ENCODE data around the gene TEKT3.

TEKT3 gene

DNA sequence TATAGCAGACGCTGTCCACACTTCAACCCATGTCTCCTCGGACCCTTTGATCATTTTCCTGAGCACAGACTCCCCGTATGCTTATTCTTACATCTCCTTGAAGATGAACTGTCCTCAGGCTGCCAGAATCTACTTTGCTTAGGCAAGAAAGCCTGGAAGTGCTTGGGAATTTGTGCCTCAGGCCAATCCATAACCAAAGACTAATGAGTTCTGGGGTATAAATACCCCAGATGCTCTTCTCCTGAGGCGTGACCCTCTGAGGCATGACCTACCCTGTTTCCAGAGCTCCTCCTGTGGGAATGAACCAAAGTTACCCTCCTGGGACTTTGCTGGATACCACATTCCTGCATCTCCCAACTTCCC, 10.1 kb upstream of the TEKT3 start:
- DNase-seq (ENCODE audit: low read depth, low spot score): no peak
- H3K27ac ChIP-seq: no peak overlapping the region

DNA sequence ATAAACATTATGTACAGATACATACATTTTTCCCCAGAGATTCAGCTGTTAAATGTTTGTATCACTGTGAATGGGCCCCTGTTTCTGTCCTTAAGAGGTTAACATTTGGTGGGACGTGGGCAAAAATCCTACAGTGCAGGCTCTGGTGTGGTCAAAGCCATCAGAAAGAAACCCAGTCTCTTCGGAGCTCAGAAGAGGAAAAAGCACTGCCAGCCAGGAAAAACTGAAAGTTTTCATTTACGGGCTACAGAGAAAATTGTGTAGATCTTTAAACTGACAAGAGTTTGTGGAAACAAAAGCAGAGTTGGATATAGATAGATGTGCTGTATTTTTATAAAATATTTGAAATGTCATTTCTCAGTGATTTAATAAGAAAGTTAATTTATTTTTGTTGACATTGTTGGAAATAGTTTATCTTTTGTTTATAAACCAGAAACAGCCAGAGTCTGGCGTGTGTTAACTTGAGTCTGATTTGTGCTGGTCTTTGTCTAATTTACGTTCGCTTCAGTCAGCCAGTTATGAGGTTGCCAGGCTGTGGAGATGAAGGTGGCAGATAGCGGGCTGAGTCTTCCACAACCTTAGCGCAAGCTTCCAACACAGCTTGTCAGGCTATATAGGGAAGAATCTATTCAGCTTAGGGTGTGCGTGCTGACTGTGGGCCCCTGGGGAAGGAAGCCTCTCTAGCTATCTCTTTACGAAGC, 9.5 kb upstream of the TEKT3 start:
- DNase-seq (ENCODE audit: low read depth, low spot score): no peak
- H3K27ac ChIP-seq: no peak overlapping the region

DNA sequence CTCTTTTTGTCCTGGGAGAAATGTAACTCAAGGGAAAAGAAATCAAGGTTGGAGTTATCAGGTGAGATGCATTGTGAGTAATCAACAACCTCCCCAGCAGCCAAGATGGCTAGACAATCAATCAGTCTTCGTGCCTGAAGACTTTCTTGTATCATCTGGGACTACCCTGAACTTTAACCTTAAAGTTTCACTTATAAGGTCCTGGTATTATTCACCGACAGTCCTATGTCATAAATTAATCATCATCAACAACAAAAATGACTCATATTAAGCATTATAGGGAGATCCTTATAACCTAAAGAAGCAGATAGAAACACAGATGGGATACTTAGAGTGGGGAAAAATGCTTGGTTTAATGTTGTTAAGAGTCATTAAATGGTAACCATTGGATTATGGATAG, 7.7 kb upstream of the TEKT3 start:
- DNase-seq (ENCODE audit: low read depth, low spot score): no peak
- no peak overlapping the region for H3K27ac ChIP-seq

DNA sequence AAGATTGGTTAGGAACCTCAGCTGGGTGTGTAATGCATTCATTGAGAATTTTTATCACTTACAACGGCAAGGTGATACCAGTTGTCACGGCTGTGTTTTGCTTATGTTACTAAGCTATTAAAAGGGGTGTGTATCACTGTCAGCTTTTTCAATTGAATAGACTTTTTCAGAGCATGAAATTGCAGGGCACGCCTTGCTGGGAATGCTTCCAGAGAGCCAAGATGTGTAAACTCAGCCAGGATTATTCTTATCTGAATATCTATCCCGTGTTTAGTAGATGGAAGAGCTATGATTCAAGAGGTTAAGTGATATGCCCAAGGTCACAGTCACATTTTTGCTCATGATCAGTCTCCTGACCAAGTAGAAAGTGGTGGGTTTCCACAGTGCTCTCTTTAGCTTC, 6.6 kb upstream of the TEKT3 start:
- DNase-seq (ENCODE audit: low read depth, low spot score): no peak
- H3K27ac ChIP-seq: no peak overlapping the region

DNA sequence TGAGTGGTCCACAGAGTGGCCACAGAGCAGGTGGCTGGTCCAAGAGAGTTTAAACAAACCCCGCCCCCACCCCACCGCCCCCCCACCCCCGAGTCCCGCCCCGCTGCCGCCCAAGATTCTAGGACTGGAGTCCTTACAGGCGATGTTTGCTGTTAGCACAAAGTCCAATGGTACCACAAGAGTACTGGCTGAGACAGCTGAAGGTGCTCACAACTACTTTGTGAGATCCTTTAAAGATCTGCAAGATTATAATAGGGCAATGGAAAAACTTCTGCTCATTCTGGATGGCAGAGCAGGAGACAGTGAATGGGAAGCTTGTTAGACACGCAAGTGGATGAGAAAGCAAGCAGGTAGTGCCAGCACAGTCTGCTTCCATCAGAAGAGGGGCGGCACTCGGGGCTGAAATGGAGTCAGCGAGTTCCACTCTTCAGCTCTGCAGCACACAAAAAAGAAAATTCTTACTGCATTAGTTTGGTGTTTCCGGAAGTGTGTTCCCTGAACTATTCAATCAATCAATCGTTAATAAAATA, 4.7 kb upstream of the TEKT3 start:
- no peak for DNase-seq (ENCODE audit: low read depth, low spot score)
- H3K27ac ChIP-seq: no peak overlapping the region

DNA sequence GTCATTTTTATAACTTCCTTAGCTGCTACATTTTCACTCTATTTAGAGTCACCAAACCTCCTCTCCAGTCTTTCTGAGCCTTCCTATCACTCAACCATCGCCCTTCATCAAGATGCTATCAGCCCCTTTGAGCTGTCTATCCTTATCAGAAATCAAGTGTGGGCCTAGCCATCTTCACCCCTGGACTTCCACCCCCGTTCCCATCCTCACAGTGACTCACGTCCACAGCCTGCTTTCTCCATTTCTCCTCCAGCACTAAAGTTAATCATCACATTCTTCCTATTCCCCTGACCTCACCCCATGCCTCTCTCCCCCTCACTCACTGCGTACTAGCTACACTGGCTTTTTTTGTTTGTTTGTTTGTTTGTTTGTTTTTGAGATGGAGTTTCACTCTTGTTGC, 2.4 kb upstream of the TEKT3 start:
- DNase-seq (ENCODE audit: low read depth, low spot score): no peak
- H3K27ac ChIP-seq: no peak overlapping the region

DNA sequence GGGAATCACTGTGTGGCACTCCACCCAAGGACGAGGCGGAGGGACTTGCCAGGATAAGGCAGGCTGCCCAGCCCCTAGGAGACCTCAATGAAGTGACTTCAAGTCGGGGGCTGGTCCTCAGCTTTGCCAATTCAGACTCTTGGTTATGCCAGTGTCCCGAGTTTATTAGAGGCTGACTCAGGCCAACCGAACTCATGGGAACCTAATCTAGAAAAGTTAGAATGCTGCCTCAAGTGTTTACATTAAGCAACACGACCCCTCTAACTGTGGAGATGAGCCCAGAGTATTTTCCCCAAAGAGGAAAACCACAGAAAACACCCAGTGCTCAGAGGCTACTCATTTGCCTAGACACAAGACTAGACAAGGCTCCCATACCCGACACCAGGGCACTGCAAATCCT, 1.1 kb upstream of the TEKT3 start:
- no peak overlapping the region for H3K27ac ChIP-seq
- DNase-seq (ENCODE audit: low read depth, low spot score): no peak

DNA sequence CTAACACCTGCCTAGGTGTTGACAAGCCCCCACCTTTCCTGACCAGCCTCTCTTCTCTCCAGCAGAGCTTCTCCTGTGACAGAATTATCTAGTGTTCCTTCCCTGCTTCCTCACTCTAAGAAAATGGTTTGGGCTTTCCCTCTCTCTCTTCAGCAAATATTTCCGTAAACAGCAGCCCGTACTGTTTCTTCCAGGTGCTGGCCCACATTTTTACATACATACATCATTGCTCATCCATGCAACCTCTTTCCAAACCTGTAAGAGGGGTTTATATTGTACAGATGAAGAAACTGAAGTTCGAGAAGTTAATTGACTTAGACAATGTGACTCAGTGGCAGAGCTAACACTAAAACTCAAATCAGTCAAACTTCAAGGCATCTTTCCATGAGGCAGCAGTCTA, 569 bp upstream of the TEKT3 start:
- DNase-seq (ENCODE audit: low read depth, low spot score): no peak
- H3K27ac ChIP-seq: no peak overlapping the region

DNA sequence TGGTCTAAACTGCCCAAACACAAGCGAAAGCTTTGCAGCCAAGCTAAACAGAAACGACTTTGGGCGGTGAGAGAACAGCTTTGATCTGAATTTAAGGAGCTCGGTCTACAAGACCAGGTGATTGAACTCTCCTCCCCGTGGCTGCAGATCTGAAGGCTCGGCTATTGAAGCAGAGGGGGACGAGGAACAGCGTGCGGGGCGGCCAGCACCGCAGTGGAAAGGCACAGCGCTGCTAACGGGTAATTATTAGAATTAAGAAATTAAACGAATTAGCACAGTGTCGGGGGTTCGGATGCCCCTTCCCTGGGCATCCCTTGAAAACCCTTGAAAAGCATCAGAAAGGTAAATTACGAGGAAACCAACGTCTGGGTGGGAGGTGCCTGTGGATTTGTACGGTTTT, 431 bp downstream of the TEKT3 start:
- DNase-seq (ENCODE audit: low read depth, low spot score): no peak

DNA sequence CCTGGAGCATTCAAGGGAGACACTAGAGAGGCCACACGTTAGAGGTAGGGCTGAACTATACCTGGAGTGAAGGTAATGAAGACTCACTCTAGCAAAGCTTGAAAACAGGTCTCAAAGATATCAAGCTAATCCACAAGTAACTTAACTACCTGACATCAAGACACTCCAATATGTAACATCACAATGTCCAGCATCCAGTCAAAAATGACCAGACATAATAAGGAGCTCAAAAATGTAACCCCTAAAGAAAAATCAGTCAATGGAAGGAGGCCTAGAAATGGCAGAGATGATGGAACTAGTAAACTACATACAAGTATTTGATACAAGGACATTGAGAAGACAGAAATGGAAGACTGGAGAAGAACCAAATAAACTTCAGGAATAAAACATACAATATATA, 6.0 kb downstream of the TEKT3 start:
- no peak overlapping the region for H3K27ac ChIP-seq
- DNase-seq (ENCODE audit: low read depth, low spot score): no peak

More for the DNA sequence above, 431 bp downstream of the TEKT3 start:
- no peak overlapping the region for H3K27ac ChIP-seq

DNA sequence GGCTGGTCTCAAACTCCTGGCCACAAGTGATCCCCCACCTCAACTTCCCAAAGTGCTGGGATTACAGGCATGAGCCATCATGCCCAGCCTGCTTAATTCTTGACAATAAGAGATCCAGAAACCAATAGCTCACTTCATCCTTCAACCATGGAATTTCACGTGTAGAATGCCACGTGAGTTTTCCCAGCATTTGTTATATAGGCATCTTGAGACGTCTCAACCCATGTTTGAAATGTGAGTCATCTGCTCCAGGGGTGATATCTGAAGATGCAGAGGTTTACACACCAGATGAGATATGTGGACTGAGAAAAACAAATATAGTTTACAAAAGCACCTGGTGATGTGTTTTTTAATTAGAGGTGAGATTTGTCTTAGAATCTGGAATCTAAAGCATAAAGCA, 7.1 kb downstream of the TEKT3 start:
- no peak overlapping the region for H3K27ac ChIP-seq
- DNase-seq (ENCODE audit: low read depth, low spot score): no peak

DNA sequence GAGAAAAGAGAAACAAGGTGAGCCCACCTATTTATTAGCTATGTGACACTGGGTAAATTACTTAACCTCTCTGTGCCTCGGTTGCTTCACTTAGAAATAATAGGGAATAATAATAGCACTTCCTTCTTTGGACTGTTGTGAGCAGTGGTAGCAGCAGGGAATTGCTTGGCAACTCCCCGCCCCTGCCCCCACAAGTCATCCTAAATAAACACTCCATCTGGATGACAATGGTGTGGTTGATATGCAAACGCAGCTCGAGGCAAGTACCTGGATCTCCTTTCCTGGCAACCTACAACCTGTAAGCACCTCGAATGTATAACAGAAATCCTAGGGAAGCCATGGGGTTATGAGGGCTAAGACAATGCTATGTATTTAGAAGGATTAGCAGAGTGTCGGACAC, 9.1 kb downstream of the TEKT3 start:
- DNase-seq (ENCODE audit: low read depth, low spot score): no peak
- H3K27ac ChIP-seq: no peak overlapping the region

DNA sequence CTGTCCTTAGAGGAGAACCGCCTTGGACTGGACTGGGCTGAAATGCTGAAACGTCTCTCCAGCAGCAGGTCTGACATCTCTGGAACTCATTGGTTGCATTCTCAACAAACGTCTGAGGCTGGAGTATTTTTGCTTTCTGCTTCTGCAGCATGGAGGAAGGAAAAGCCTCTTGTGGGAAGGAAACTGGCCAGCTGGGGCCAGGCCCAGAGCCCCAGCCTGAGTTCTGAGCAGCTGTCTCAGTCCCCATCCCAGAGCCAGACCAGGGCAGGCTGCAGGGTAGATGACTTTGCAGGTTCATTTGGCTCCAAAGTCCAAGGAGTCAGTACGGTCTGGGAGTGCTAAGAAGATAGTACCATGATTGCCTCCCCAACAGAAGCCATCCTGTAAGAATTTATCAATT, 18.3 kb downstream of the TEKT3 start:
- DNase-seq (ENCODE audit: low read depth, low spot score): no peak

DNA sequence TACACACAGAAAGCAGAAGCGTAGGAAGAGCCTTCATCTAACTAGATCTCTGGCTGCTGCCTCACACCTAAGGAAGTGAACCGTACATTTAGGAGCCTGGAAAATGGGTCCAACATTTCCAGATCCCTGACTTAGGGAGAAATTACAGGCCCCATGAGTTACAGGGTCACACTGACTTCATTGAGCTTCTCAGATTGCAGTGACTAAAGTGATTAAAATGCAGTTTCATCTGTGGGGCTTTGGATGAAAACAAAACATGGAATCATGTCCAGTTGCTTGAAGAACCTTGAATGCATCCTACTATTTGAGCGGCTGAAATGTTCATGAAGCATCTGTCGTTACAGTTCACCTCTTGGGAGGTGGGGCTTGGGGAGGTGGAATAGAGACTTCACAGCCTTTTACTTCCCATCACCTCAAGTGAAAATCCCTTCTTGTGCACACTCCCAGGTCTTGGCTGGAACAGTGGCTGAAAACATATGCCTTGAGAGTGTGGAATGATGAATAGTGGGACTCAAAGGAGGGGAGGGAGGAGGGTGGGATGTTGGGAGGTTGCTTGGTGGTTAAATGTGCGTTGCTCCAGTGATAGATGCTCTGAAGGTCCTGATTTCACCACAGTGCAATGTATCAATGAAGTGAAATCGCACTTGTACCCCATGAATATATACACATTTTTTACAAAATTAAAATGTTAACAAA, 19.7 kb downstream of the TEKT3 start:
- DNase-seq (ENCODE audit: low read depth, low spot score): no peak
- no peak overlapping the region for H3K27ac ChIP-seq

More for the DNA sequence above, 18.3 kb downstream of the TEKT3 start:
- no peak overlapping the region for H3K27ac ChIP-seq

DNA sequence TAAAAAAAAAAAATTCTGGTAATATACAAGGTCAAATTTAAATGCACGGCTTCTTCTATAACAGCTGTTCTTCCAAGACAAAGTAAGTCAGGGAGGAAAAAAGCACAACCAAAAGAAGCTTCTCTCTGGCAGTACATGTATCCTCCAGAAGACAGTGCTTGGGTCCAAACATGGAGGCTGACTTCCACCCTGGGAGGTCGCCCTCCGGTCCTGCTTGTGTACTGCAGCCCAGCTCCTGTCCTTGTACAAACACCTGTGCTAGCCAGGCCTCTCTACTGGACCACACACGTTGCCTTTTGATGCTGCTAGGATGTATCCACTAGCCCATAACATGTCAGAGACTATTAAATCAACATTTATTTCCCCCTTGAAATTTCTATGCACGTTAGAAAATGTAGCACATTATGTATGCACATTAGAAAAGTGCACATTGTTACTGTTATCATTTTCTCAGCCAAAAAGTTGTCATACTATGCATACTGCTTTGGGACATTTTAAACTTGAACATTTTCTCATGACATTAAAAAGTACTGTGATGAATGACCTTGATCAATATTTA, 21.9 kb downstream of the TEKT3 start:
- no peak overlapping the region for H3K27ac ChIP-seq
- no peak for DNase-seq (ENCODE audit: low read depth, low spot score)

DNA sequence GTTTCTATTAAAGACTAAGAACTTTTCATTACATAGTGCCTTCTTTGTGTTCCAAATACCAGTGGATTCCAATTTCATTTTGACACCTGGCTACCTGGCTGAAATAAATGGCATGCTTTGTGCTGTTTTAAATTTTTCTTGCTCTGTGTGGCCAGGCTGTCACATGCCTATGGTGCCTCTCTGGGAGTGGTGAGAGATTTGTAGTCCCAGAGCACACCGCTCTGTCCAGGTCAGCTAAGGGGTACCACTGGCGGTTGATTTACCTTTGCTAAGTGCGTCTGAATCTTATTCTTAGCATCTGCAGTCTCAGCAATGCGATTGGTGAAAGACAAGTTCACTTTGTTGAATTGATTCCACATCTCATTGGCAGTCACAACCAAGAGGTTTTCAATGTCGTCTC, 29.4 kb downstream of the TEKT3 start:
- H3K27ac ChIP-seq: no peak overlapping the region
- DNase-seq (ENCODE audit: low read depth, low spot score): no peak

DNA sequence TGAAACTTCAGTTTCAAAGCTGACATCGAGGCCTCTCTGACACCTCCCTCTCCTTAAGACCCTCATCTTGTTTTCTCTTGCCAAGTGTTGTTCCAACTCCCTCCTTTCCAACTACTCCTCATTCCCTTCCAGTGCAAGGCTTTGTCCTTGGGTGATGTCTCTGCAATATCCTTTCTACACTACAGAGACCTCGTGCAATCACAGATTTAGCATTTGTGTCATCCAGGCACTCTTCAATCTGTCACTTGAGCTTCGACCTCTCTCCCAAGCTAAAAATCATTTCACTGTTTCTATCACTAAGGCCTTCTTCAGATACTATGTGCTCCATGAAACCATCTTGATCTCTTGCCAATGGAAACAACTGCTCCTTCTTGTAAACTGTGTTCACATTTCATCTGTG, 31.6 kb downstream of the TEKT3 start:
- no peak overlapping the region for H3K27ac ChIP-seq
- no peak for DNase-seq (ENCODE audit: low read depth, low spot score)

DNA sequence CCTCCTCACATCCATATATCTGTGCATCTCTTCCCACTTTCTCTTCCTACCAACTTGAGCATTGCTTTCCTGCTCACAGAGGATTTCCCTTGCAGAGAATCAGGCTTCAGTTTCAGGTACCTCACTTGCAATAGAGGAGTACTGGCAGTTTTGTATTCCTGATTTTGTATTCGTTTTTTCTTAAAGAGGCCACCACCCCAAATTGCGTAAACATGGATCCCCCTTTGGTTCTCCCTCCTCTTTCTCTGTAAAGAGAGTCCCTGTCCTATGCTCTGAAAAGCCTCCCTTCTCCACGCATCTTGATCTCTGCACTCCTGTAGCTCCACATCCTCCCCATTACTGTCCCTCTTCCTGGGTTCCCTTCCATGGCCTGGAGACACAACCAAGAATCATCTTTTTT, 32.2 kb downstream of the TEKT3 start:
- DNase-seq (ENCODE audit: low read depth, low spot score): no peak
- H3K27ac ChIP-seq: no peak overlapping the region

DNA sequence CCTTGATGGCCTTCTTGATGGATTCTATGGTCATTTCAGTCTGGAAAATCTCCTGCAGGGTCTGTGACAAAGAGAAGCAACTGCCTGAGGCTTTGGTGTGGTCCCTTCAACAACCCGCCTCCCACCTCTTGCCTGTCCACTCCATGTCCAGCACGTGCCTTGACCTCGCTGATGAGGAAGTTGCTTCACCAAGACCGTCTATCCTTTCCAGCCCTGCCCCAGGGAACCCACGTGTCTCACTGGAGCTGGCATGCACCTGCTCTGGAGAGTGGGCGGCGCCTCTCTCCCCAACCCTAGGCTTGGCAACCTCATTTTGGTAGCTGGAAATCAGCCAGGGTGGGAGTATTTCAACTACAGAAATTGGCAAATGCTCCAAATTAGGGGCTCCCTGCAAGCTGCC, 32.6 kb downstream of the TEKT3 start:
- H3K27ac ChIP-seq: no peak overlapping the region
- DNase-seq (ENCODE audit: low read depth, low spot score): no peak

DNA sequence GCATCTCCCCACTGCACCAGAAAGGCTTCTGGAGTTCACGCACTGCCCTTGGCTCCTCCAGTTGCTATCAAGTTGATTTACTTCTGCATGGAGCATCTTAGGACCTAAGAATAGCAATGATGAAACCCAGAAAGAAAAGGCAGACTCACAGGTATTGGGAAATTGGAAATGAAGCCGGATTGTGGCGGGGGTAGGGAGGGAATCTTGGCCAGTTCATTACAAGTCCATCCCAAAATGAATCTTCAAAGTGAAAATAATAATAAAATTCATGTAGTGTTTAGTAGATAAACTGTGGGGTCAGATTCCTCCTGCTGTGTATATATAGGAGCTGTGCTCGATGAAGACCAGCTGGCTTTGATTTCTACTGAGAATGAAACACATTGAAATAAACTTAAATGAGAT, 33.7 kb downstream of the TEKT3 start:
- no peak for DNase-seq (ENCODE audit: low read depth, low spot score)
- no peak overlapping the region for H3K27ac ChIP-seq

DNA sequence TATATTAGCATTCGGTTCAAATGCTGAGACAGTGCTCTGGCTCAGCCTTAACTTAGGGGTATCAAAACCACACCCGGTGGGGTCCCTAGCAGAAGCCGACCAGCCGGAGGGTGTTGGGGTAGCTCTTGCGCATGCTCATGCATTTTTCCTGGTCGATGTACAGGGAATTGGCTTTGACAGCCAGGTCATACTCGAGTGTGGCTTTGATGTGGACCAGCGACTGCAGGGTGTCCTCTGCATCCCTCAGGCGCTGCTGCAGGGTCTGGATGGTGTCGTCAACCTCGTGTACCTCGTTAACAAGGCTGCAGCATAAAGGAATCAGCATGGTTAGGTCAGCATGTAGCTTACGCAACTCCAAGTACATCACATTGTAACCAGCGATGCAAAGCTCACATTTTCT, 37.5 kb downstream of the TEKT3 start:
- no peak for DNase-seq (ENCODE audit: low read depth, low spot score)
- no peak overlapping the region for H3K27ac ChIP-seq

DNA sequence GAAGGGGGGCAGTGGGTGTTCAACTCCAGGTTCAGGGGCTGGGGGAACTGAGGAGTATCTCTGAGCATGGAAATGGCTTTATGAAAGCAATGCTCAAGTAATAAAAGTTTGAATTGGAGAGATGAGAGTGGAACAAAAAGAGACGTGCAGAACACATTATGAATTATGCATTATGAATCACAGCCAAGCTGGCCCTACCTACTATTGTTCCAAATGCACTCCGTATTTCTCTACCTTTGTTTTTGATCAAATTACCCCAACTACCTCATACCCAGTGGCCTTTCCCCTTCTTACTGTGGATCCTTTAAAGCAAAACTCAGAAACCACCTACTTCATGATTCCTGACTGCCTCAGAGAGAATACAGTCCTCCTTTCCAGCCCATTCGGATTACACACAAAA, 38.1 kb downstream of the TEKT3 start:
- no peak for DNase-seq (ENCODE audit: low read depth, low spot score)
- no peak overlapping the region for H3K27ac ChIP-seq

Measured in epithelial cell of prostate (primary cell).